Thoracic aorta (tissue), 2 donors: ENCODE data around the gene SUPT5H. TPM values are rescaled to one million over a fixed set of nuclear protein-coding genes. Genes with fewer than 3 reads are reported as not detected.

ENCODE experiments used
- ATAC-seq: fragments of 150-250 bp; one replicate; pipeline ENCODE4 v1.8.0; 2017; ENCODE audit warnings: low read depth; ENCODE audit not compliant: insufficient number of reproducible peaks, low FRiP score
- DNase-seq: peaks from one replicate; pipeline ENCODE4 v3.0.0-alpha.2; 2020; ENCODE audit warnings: low spot score
- H3K27ac ChIP-seq, 2 donors: fragments of 200-600 bp; sonication (generic); 1 replicate in 1 of 2; 2 replicates in 1 of 2; pipeline ENCODE4 v1.5.1; 2016; ENCODE audit warnings: mild to moderate bottlenecking in 2 of 2, moderate library complexity in 2 of 2
- H3K27me3 ChIP-seq: fragments of 200-600 bp; sonication (generic); replicated peaks from 2 replicates; pipeline ENCODE4 v1.6.0; 2016; ENCODE audit warnings: mild to moderate bottlenecking; ENCODE audit not compliant: insufficient read depth
- H3K36me3 ChIP-seq: fragments of 200-600 bp; sonication (generic); one replicate; pipeline ENCODE4 v1.5.1; 2016
- H3K4me1 ChIP-seq, 2 donors: fragments of 200-600 bp; sonication (generic); 1 replicate in 1 of 2; 2 replicates in 1 of 2; pipeline versions ENCODE4 v1.5.1 to v1.6.0; 2016; ENCODE audit warnings: low read depth in 2 of 2, mild to moderate bottlenecking in 1 of 2; ENCODE audit not compliant: control insufficient read depth in 1 of 2
- H3K4me3 ChIP-seq: fragments of 200-600 bp; sonication (generic); 2 replicates; pipeline ENCODE4 v1.5.1; 2016; ENCODE audit warnings: mild to moderate bottlenecking
- H3K9me3 ChIP-seq: fragments of 200-600 bp; sonication (generic); 2 replicates; pipeline ENCODE4 v1.5.1; 2016
- total RNA-seq, 2 donors: library from RNA; depleted of rRNA; stranded (reverse); fragments of >200 nt; gene quantifications; one replicate each; pipeline versions ENCODE4 v1.1.0 to v1.2.3, GENCODE V29; 2016
- TF ChIP-seq, protein P1 (sequence below): fragments of 200-600 bp; sonication (generic); IDR thresholded peaks from one replicate; pipeline ENCODE4 v1.5.1; 2019; ENCODE audit warnings: antibody characterized with exemption

SUPT5H gene
- total RNA-seq, 2 donors from 2014 or later, result 94.4 to 157 TPM

DNA sequence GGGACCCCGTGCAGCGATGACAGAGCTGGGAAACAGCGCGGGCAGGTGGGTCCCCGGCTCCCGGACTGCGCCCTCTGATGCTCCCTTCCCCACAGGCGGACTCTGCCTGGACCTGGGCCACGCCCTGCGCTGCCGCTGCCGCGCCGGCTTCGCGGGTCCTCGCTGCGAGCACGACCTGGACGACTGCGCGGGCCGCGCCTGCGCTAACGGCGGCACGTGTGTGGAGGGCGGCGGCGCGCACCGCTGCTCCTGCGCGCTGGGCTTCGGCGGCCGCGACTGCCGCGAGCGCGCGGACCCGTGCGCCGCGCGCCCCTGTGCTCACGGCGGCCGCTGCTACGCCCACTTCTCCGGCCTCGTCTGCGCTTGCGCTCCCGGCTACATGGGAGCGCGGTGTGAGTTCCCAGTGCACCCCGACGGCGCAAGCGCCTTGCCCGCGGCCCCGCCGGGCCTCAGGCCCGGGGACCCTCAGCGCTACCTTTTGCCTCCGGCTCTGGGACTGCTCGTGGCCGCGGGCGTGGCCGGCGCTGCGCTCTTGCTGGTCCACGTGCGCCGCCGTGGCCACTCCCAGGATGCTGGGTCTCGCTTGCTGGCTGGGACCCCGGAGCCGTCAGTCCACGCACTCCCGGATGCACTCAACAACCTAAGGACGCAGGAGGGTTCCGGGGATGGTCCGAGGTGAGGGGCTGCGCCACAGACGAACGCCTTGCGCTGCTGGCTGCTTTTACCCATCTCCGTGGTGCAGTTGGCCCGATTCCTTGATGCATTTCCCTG is 61.7 kb downstream of the SUPT5H start:
- H3K36me3 ChIP-seq, result no peaks in the 10 kb centered on the region
- DNase-seq, result no peak
- TF ChIP-seq, protein P1, sequence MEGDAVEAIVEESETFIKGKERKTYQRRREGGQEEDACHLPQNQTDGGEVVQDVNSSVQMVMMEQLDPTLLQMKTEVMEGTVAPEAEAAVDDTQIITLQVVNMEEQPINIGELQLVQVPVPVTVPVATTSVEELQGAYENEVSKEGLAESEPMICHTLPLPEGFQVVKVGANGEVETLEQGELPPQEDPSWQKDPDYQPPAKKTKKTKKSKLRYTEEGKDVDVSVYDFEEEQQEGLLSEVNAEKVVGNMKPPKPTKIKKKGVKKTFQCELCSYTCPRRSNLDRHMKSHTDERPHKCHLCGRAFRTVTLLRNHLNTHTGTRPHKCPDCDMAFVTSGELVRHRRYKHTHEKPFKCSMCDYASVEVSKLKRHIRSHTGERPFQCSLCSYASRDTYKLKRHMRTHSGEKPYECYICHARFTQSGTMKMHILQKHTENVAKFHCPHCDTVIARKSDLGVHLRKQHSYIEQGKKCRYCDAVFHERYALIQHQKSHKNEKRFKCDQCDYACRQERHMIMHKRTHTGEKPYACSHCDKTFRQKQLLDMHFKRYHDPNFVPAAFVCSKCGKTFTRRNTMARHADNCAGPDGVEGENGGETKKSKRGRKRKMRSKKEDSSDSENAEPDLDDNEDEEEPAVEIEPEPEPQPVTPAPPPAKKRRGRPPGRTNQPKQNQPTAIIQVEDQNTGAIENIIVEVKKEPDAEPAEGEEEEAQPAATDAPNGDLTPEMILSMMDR, result no peak
- no peak for ATAC-seq
- H3K27ac ChIP-seq, result no peak overlapping the region
- H3K4me1 ChIP-seq, result peaks cover 0 to 12% of the 10 kb centered on the region in 2 donors
- H3K27me3 ChIP-seq, result peaks cover 7% of the 10 kb centered on the region
- H3K4me3 ChIP-seq, result peak overlapping the region; percentile 63
- H3K9me3 ChIP-seq, result no peaks in the 10 kb centered on the region

DNA sequence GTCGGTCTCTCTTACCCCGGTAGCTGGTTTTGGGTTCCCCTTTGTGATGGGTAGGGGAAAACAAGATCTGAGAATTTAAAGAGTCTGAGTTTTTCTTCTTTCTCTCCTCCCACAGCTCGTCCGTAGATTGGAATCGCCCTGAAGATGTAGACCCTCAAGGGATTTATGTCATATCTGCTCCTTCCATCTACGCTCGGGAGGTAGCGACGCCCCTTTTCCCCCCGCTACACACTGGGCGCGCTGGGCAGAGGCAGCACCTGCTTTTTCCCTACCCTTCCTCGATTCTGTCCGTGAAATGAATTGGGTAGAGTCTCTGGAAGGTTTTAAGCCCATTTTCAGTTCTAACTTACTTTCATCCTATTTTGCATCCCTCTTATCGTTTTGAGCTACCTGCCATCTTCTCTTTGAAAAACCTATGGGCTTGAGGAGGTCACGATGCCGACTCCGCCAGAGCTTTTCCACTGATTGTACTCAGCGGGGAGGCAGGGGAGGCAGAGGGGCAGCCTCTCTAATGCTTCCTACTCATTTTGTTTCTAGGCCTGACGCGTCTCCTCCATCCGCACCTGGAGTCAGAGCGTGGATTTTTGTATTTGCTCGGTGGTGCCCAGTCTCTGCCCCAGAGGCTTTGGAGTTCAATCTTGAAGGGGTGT is 62.5 kb downstream of the SUPT5H start:
- DNase-seq, result no peak
- Histone ChIP-seq H3K9me3 (no peaks in the 10 kb centered on the region), H3K4me3 (peak overlapping the region; percentile 63), H3K36me3 (no peaks in the 10 kb centered on the region), H3K27ac (no peak overlapping the region), H3K27me3 (peaks cover 8% of the 10 kb centered on the region), H3K4me1 (peaks cover 0 to 12% of the 10 kb centered on the region in 2 donors)
- ATAC-seq, result no peak
- TF ChIP-seq, protein P1, result no peak

DNA sequence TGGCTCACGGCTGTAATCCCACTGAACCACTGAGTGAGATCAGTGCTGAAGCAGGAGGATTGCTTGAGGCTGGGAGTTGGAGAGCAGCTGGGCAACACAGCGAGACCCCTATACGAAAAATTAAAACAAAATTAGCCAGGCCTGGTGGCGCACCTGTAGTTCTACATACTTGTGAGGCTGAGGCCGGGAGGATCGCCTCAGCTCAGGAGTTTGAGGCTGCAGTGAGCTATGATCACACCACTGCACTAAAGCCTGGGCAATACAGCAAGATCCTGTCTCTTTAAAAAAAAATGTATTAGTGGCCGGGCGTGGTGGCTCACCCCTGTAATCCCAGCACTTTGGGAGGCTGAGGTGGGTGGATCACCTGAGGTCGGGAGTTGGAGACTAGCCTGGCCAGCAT is 63.2 kb downstream of the SUPT5H start:
- peaks cover 0 to 12% of the 10 kb centered on the region in 2 donors for H3K4me1 ChIP-seq
- H3K27me3 ChIP-seq, result peaks cover 11% of the 10 kb centered on the region
- no peak overlapping the region for H3K4me3 ChIP-seq

DNA sequence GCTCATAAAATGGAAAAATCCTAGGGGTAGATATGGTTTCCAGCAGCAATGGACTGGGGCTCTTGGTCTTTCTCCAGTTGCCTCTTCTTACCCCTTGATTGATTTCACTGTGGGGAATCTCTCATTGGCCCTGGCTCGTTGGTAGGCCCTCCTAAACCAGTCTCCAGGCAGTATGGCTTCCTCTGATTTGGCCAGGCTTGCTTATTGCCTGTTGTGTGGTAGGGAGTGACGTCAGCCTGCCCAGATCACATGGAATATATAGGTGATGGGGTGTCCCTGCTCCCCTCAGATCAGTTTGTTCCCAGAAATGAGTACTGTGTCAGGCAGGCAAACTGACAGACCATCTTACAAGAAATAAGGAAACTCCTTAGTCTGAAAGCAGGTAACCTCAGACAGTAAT is 63.9 kb downstream of the SUPT5H start:
- Histone ChIP-seq H3K36me3 (no peaks in the 10 kb centered on the region), H3K27ac (no peak overlapping the region), H3K4me1 (peaks cover 0 to 12% of the 10 kb centered on the region in 2 donors), H3K9me3 (no peaks in the 10 kb centered on the region), H3K27me3 (peaks cover 17% of the 10 kb centered on the region), H3K4me3 (no peak overlapping the region)
- DNase-seq (no peak), ATAC-seq (no peak)
- TF ChIP-seq, protein P1, result no peak

More for the DNA sequence above, 63.2 kb downstream of the SUPT5H start:
- Histone ChIP-seq H3K9me3 (no peaks in the 10 kb centered on the region), H3K36me3 (no peaks in the 10 kb centered on the region), H3K27ac (no peak overlapping the region)
- ATAC-seq (no peak), DNase-seq (no peak)
- TF ChIP-seq, protein P1, result no peak

DNA sequence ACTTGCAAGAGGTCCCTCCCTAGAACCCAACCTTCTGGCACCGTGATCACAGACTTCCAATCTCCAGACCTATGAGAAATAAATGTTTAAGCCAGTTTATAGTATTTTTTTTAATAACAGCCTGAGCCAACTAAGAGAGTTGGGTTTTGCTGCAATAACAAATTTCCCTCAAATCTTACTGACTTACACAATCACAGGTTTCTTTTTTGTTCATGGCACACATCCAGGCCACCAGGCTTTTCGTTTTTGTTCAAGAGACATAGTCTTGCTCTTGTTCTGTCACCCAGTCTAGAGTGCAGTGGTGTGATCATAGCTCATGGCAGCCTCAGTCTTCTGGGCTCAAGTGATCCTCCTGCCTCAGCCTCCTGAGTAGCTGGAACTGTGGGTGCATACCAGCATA is 67.6 kb downstream of the SUPT5H start:
- no peaks in the 10 kb centered on the region for H3K36me3 ChIP-seq
- H3K27ac ChIP-seq, result no peak overlapping the region
- H3K4me3 ChIP-seq, result no peak overlapping the region
- ATAC-seq (no peak), DNase-seq (no peak)
- peaks cover 6 to 13% of the 10 kb centered on the region in 2 donors for H3K4me1 ChIP-seq
- no peaks in the 10 kb centered on the region for H3K9me3 ChIP-seq
- TF ChIP-seq, protein P1, result no peak
- H3K27me3 ChIP-seq, result peaks cover 17% of the 10 kb centered on the region
